HEK293 (cell line): ENCODE results near the gene CCDC78.
A peak's percentile ranks its signal among the peaks of the same experiment; 100 is the strongest.

Experiments
- BCL11A ChIP-seq: fragments of 450-650 bp; formaldehyde crosslinking; IDR thresholded peaks from 2 replicates; pipeline ENCODE4 v1.5.1; 2016; ENCODE audit warnings: low read depth, missing biosample characterization, missing genetic modification characterization
- BCL11B ChIP-seq: fragments of 450-650 bp; formaldehyde crosslinking; IDR thresholded peaks from 2 replicates; pipeline ENCODE4 v1.5.1; 2016; ENCODE audit warnings: low read depth, missing biosample characterization, missing genetic modification characterization
- GLIS1 ChIP-seq: fragments of 450-650 bp; formaldehyde crosslinking; IDR thresholded peaks from 2 replicates; pipeline ENCODE4 v1.5.1; 2016; ENCODE audit warnings: missing biosample characterization, missing genetic modification characterization
- MEIS1 ChIP-seq: sonication (generic); formaldehyde crosslinking; IDR thresholded peaks from 2 replicates; pipeline ENCODE4 v1.8.1; 2022; ENCODE audit warnings: missing genetic modification reagents, mild to moderate bottlenecking, borderline replicate concordance
- OSR2 ChIP-seq: fragments of 450-650 bp; formaldehyde crosslinking; IDR thresholded peaks from 2 replicates; pipeline ENCODE4 v1.5.1; 2016; ENCODE audit warnings: missing biosample characterization, missing genetic modification characterization
- SCRT2 ChIP-seq: fragments of 450-650 bp; formaldehyde crosslinking; IDR thresholded peaks from 2 replicates; pipeline ENCODE4 v1.5.1; 2016; ENCODE audit warnings: missing biosample characterization, missing genetic modification characterization
- ZNF133 ChIP-seq: fragments of 450-650 bp; formaldehyde crosslinking; IDR thresholded peaks from 2 replicates; pipeline ENCODE4 v1.5.1; 2016; ENCODE audit warnings: missing biosample characterization, missing genetic modification characterization
- ZNF155 ChIP-seq: fragments of 450-650 bp; formaldehyde crosslinking; IDR thresholded peaks from 2 replicates; pipeline ENCODE4 v1.5.1; 2016; ENCODE audit warnings: missing biosample characterization, missing genetic modification characterization
- ZNF24 ChIP-seq: fragments of 450-650 bp; formaldehyde crosslinking; IDR thresholded peaks from 2 replicates; pipeline ENCODE4 v1.5.1; 2016; ENCODE audit warnings: missing biosample characterization, missing genetic modification characterization
- ZNF518A ChIP-seq: fragments of 450-650 bp; formaldehyde crosslinking; conservative IDR thresholded peaks from 2 replicates; pipeline ENCODE4 v1.5.1; 2016; ENCODE audit warnings: low read depth, missing biosample characterization, missing genetic modification characterization
- ZNF558 ChIP-seq: fragments of 450-650 bp; formaldehyde crosslinking; IDR thresholded peaks from 2 replicates; pipeline ENCODE4 v1.5.1; 2016; ENCODE audit warnings: missing biosample characterization, missing genetic modification characterization
- ZNF610 ChIP-seq: fragments of 450-650 bp; formaldehyde crosslinking; IDR thresholded peaks from 2 replicates; pipeline ENCODE4 v1.5.1; 2016; ENCODE audit warnings: missing biosample characterization, missing genetic modification characterization, borderline replicate concordance
- ZNF645 ChIP-seq: fragments of 450-650 bp; formaldehyde crosslinking; IDR thresholded peaks from 2 replicates; pipeline ENCODE4; 2016; ENCODE audit warnings: missing biosample characterization, missing genetic modification characterization
- ZNF670 ChIP-seq: fragments of 450-650 bp; formaldehyde crosslinking; IDR thresholded peaks from 2 replicates; pipeline ENCODE4 v1.5.1; 2016; ENCODE audit warnings: missing biosample characterization, missing genetic modification characterization, low read depth
- TF ChIP-seq, protein P1 (sequence below): fragments of 450-650 bp; formaldehyde crosslinking; IDR thresholded peaks from 2 replicates; pipeline ENCODE4 v1.5.1; 2016; ENCODE audit warnings: missing biosample characterization, missing genetic modification characterization, borderline replicate concordance
- TF ChIP-seq, protein P2 (sequence below): fragments of 450-650 bp; formaldehyde crosslinking; IDR thresholded peaks from 2 replicates; pipeline ENCODE4 v1.5.1; 2016; ENCODE audit warnings: missing biosample characterization, missing genetic modification characterization
- TF ChIP-seq, protein P3 (sequence below): fragments of 450-650 bp; formaldehyde crosslinking; IDR thresholded peaks from 2 replicates; pipeline ENCODE4 v1.5.1; 2016; ENCODE audit warnings: missing biosample characterization, missing genetic modification characterization

Gene CCDC78

GRCh38 chr16:683396-684070 is 42.7 kb downstream of the CCDC78 start (continued):
- TF ChIP-seq ZNF670 (tag by site-specific recombination) (no peak), ZNF133 (tag by site-specific recombination) (0 out of 2 replicates have a peak, but pooled peaks have one; percentile 23), ZNF518A (tag by site-specific recombination) (no peak), GLIS1 (tag by site-specific recombination) (peak; percentile 38), BCL11A (tag by site-specific recombination) (peak; percentile 97), ZNF155 (tag by site-specific recombination) (no peak), OSR2 (tag by site-specific recombination) (no peak), ZNF558 (tag by site-specific recombination) (no peak), ZNF24 (tag by site-specific recombination) (peak; percentile 29; the same call in 1 of the 2 replicates), BCL11B (peak; percentile 90), SCRT2 (tag by site-specific recombination) (peak; percentile 74), ZNF645 (tag by site-specific recombination) (0 out of 2 replicates have a peak, but pooled peaks have one; percentile 55), ZNF610 (tag by site-specific recombination) (peak; percentile 45; the same call in 1 of the 2 replicates), MEIS1 (CRISPR knock-in tag) (no peak)
- TF ChIP-seq, protein P1, sequence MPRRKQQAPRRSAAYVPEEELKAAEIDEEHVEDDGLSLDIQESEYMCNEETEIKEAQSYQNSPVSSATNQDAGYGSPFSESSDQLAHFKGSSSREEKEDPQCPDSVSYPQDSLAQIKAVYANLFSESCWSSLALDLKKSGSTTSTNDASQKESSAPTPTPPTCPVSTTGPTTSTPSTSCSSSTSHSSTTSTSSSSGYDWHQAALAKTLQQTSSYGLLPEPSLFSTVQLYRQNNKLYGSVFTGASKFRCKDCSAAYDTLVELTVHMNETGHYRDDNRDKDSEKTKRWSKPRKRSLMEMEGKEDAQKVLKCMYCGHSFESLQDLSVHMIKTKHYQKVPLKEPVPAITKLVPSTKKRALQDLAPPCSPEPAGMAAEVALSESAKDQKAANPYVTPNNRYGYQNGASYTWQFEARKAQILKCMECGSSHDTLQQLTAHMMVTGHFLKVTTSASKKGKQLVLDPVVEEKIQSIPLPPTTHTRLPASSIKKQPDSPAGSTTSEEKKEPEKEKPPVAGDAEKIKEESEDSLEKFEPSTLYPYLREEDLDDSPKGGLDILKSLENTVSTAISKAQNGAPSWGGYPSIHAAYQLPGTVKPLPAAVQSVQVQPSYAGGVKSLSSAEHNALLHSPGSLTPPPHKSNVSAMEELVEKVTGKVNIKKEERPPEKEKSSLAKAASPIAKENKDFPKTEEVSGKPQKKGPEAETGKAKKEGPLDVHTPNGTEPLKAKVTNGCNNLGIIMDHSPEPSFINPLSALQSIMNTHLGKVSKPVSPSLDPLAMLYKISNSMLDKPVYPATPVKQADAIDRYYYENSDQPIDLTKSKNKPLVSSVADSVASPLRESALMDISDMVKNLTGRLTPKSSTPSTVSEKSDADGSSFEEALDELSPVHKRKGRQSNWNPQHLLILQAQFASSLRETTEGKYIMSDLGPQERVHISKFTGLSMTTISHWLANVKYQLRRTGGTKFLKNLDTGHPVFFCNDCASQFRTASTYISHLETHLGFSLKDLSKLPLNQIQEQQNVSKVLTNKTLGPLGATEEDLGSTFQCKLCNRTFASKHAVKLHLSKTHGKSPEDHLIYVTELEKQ (tag by site-specific recombination), result peak; percentile 11; the same call in 1 of the 2 replicates
- TF ChIP-seq, protein P2, sequence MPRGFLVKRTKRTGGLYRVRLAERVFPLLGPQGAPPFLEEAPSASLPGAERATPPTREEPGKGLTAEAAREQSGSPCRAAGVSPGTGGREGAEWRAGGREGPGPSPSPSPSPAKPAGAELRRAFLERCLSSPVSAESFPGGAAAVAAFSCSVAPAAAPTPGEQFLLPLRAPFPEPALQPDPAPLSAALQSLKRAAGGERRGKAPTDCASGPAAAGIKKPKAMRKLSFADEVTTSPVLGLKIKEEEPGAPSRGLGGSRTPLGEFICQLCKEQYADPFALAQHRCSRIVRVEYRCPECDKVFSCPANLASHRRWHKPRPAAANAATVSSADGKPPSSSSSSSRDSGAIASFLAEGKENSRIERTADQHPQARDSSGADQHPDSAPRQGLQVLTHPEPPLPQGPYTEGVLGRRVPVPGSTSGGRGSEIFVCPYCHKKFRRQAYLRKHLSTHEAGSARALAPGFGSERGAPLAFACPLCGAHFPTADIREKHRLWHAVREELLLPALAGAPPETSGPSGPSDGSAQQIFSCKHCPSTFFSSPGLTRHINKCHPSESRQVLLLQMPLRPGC, result no peak; the same call in 1 of the 2 replicates
- TF ChIP-seq, protein P3, sequence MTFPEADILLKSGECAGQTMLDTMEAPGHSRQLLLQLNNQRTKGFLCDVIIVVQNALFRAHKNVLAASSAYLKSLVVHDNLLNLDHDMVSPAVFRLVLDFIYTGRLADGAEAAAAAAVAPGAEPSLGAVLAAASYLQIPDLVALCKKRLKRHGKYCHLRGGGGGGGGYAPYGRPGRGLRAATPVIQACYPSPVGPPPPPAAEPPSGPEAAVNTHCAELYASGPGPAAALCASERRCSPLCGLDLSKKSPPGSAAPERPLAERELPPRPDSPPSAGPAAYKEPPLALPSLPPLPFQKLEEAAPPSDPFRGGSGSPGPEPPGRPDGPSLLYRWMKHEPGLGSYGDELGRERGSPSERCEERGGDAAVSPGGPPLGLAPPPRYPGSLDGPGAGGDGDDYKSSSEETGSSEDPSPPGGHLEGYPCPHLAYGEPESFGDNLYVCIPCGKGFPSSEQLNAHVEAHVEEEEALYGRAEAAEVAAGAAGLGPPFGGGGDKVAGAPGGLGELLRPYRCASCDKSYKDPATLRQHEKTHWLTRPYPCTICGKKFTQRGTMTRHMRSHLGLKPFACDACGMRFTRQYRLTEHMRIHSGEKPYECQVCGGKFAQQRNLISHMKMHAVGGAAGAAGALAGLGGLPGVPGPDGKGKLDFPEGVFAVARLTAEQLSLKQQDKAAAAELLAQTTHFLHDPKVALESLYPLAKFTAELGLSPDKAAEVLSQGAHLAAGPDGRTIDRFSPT, result peak; percentile 90; the same call in 1 of the 2 replicates
